ENCODE data around the gene DHX29.

DHX29 gene

GRCh38 chr5:55231919-55232270 is 75.6 kb downstream of the DHX29 start:
- no peak for DNase-seq

- no peak for DNase-seq
These were observed 76.2 kb downstream of the DHX29 start for GRCh38 chr5:55231029-55231918.

GRCh38 chr5:55230086-55230629 is 77.3 kb downstream of the DHX29 start:
- DNase-seq = no peak

GRCh38 chr5:55227664-55228430 is 79.6 kb downstream of the DHX29 start:
- no peak for DNase-seq

GRCh38 chr5:55226934-55227663 is 80.4 kb downstream of the DHX29 start, which contains the start of gene MCIDAS:
TSS of gene MCIDAS (minus strand) at chr5:55227315. CDS start at chr5:55227138, 177 bp downstream.
- DNase-seq = no peak

- peak; percentile 25 for DNase-seq
These were observed 81.2 kb downstream of the DHX29 start for GRCh38 chr5:55226027-55226933.

GRCh38 chr5:55225346-55225745 is 82.1 kb downstream of the DHX29 start:
- no peak for DNase-seq

GRCh38 chr5:55223812-55224240 is 83.7 kb downstream of the DHX29 start:
- no peak for DNase-seq

GRCh38 chr5:55222985-55223811 is 84.3 kb downstream of the DHX29 start:
- no peak for DNase-seq

- no peak for DNase-seq
These were observed 85.2 kb downstream of the DHX29 start for GRCh38 chr5:55222092-55222984.

- no peak for DNase-seq
These were observed 86.9 kb downstream of the DHX29 start for GRCh38 chr5:55220433-55221185.

- DNase-seq = no peak
These were observed 87.7 kb downstream of the DHX29 start for GRCh38 chr5:55219770-55220169.

GRCh38 chr5:55218967-55219366 is 88.5 kb downstream of the DHX29 start:
- DNase-seq = no peak

- DNase-seq = no peak
These were observed 96.2 kb downstream of the DHX29 start for GRCh38 chr5:55211184-55211874.

Measured in fibroblast of upper back skin (primary cell).